GM12864 (cell line): Measurements from ENCODE around the gene XPNPEP2.

ENCODE experiments used
- DNase-seq: peaks from one replicate; pipeline ENCODE4 v3.0.0-alpha.2; 2011; ENCODE audit warnings: low read depth
- H3K4me3 ChIP-seq: 2 replicates; pipeline ENCODE4 v1.5.1; 2011; ENCODE audit warnings: mild to moderate bottlenecking, low read depth, low read length, control low read depth
- CTCF ChIP-seq: IDR thresholded peaks from 2 replicates; pipeline ENCODE4 v1.5.1; 2011; ENCODE audit warnings: low read depth, mild to moderate bottlenecking, moderate library complexity, low read length, control low read depth, inconsistent platforms; ENCODE audit errors: missing control alignments

XPNPEP2 gene

DNA sequence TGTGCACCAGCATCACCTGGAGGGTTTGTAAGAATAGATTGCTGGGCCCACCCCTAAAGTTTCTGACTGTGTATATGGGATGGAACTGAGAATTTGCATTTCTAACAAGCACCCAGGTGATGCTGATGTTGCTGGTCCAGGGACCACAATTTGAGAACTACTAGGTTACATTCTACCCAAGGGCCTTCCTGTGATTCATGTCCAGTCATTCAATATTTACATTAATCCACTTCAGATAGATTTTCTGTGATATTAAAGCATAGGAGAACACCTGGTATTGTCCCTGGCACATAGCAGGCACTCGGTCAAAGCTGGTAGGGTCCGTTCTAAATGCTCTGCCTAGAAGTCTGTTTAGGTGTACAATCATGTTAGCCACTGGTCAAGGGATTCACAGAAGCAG is 19.5 kb upstream of the XPNPEP2 start:
- no peak for TF ChIP-seq CTCF
- H3K4me3 ChIP-seq = no peak overlapping the region
- DNase-seq = no peak

DNA sequence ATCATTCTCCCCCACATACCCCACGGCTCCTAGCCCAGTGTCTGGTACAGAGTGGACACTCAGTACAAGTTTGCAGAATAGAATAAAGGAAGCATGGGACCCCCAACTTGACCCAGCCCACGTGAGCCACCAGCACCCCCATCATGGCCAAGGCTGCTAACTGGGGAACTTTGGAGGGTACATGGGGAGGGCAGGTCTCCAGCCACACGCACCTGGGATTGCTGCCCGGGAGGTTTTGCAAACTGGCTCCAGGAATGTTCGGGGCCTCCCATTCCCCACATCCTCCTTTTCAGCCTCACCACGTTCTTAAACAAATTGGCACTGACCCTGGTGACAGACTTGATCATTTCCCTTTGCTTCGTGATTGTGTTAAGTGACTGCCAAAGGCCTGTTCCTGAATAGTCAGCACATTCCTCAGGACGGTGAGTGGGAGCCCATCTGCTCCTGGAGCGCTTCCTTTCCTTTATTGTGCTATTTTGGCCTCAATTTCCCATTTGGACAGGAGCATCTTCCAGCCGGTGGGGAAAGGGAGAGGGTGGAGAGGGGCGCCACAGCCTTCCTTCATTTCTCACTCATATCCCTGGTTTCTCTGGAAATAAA is 18.7 kb upstream of the XPNPEP2 start:
- no peak overlapping the region for H3K4me3 ChIP-seq
- no peak for TF ChIP-seq CTCF
- DNase-seq = no peak

DNA sequence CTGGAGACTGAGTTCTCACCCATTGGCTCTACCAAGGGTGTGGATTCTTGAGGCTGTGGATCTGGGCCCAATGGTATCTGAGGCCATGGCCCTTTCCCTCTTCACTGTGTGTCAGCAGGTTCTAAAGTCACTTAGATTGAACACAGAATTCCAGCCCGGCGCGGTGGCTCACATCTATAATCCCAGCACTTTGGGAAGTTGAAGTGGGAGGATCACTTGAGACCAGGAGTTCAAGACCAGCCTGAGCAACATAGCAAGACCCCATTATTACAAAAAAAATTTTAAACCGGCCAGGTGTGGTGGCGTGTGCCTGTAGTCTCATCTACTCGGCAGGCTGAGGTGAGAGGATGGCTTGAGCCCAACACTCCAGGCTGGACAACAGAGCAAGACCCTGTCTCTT is 18.0 kb upstream of the XPNPEP2 start:
- H3K4me3 ChIP-seq = no peak overlapping the region
- no peak for DNase-seq
- no peak for TF ChIP-seq CTCF

DNA sequence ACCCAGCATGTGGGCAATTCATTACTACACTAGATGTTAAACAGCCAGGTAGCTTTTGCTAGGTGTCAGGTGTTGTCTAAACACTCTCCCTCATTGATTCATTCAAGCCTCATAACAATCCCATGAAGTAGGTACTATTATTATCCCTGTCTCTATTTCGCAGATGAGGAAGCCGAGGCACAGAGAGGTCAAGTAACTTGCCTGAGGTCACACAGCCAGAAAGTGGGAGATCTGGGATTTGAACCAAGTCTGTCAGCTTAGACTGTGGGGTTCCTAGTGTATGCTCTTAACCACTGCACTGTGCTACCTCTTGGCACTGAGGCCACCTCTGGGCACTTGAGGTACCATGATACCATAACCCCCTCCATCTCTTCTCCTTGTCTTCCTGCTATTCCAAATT is 17.4 kb upstream of the XPNPEP2 start:
- H3K4me3 ChIP-seq = no peak overlapping the region
- no peak for DNase-seq
- no peak for TF ChIP-seq CTCF

- no peak for TF ChIP-seq CTCF
- no peak overlapping the region for H3K4me3 ChIP-seq
- no peak for DNase-seq
Observed at GRCh38 chrX:129721870-129722269, 16.9 kb upstream of the XPNPEP2 start.

GRCh38 chrX:129723511-129723910 is 15.3 kb upstream of the XPNPEP2 start:
- TF ChIP-seq CTCF = no peak
- no peak for DNase-seq
- no peak overlapping the region for H3K4me3 ChIP-seq

DNA sequence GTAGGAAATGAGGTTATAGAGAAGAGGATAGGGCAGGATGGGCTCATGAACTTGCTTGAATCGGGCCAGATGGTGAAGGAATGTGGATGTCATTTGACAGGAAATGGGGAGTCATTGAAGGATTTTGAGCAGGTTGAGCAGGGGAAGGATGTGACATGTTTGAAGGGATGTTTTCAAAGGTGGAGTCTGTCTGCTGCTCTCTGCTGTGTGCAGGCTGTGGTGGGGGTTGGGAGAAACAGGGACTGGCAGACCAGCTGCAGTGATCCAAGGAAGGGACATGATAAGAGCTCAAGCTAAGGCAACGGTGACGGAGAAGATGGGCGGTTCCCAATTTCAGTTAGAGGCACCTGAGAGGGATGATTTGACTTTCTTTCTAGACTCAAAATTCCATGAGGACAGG is 14.0 kb upstream of the XPNPEP2 start:
- DNase-seq = no peak
- H3K4me3 ChIP-seq = no peak overlapping the region
- TF ChIP-seq CTCF = no peak
